Heart right ventricle (tissue), 16 donors: ENCODE data around the gene CCN5. TPM values are rescaled to one million over a fixed set of nuclear protein-coding genes. Genes with fewer than 3 reads are reported as not detected.

Source experiments
- ATAC-seq, 8 donors: fragments of 200-7000 bp; cut with Tn5 transposase; one replicate each; pipeline ENCODE4 v1.9.1; 2020; ENCODE audit warnings: mild to moderate bottlenecking in 8 of 8, moderate library complexity in 8 of 8, moderate number of reproducible peaks in 1 of 8
- DNase-seq, 2 donors: peaks; one replicate each; pipeline ENCODE4 v3.0.0-alpha.2; 2020
- H3K27ac ChIP-seq, 10 donors: fragments of 200-600 bp; sonication (generic) in 2 of 10; one replicate each; pipeline versions ENCODE4 v1.5.0 to v1.8.0; 2020 to 2022; ENCODE audit warnings: mild to moderate bottlenecking in 3 of 10
- H3K27me3 ChIP-seq, 7 donors: fragments of 200-600 bp; one replicate each; pipeline ENCODE4 v1.8.0; 2021 to 2022; ENCODE audit warnings: mild to moderate bottlenecking in 2 of 7
- H3K36me3 ChIP-seq, 9 donors: fragments of 200-600 bp; sonication (generic) in 1 of 9; one replicate each; pipeline versions ENCODE4 v1.5.0 to v1.8.0; 2020 to 2022; ENCODE audit warnings: mild to moderate bottlenecking in 2 of 9
- H3K4me1 ChIP-seq, 9 donors: fragments of 200-600 bp; sonication (generic) in 1 of 9; one replicate each; pipeline versions ENCODE4 v1.5.0 to v1.8.0; 2020 to 2022; ENCODE audit warnings: mild to moderate bottlenecking in 4 of 9
- H3K4me3 ChIP-seq, 10 donors: fragments of 200-600 bp; sonication (generic) in 2 of 10; one replicate each; pipeline versions ENCODE4 v1.5.0 to v1.8.0; 2020 to 2022; ENCODE audit warnings: mild to moderate bottlenecking in 7 of 10, moderate library complexity in 2 of 10
- H3K9me3 ChIP-seq, 11 donors: fragments of 200-600 bp in 10 of 11; sonication (generic) in 2 of 11; one replicate each; pipeline versions ENCODE4 v1.5.0 to v1.8.0; 2013 to 2022; ENCODE audit warnings: mild to moderate bottlenecking in 2 of 11, control low read depth in 1 of 11, moderate library complexity in 1 of 11
- WGBS, 2 donors: extraction: QIAGEN DNeasy Blood & Tissue Kit; methylation state at CpG; one replicate each; pipeline ENCODE4 v1.1.7; 2013; ENCODE audit warnings: inconsistent platforms in 1 of 2; 5-methylcytosine and 5-hydroxymethylcytosine counted together
- intact Hi-C, 10 donors: fragments of 100-400 bp; cut with DNase I; formaldehyde crosslinking; loops; one replicate each; pipeline versions ENCODE4 v1.11.1 to v1.14.2; 2022
- polyA plus RNA-seq, 2 donors: library from polyadenylated mRNA; stranded (reverse); fragments of 200-250 nt; gene quantifications; one replicate each; pipeline ENCODE4 v1.2.3, GENCODE V29; 2013
- total RNA-seq, 10 donors: library from RNA; stranded (reverse); fragmentation: NEBNext Ultra II Directional in 3 of 10; extraction: Animal tissue kit (Norgen Biotek cat#: 25700) in 3 of 10; gene quantifications; one replicate each; pipeline versions ENCODE4 v1.2.1 to v1.2.4, GENCODE V29; 2021 to 2023
- TF ChIP-seq, protein P1 (sequence below), 9 donors: fragments of 200-600 bp; sonication (generic) in 2 of 9; IDR thresholded peaks; one replicate each; pipeline versions ENCODE4 v1.5.0 to v1.8.0; 2021 to 2022; ENCODE audit warnings: antibody characterized with exemption in 9 of 9, mild to moderate bottlenecking in 5 of 9, moderate library complexity in 1 of 9
- donor health status: Arrhythmogenic right ventricular cardiomyopathy.
- donor health status: ischemic (EF 13 %, LVEDD 7.1; RV severe dilation, severe dysfunction).
- donor health status: healthy with polysubstance abuse.
- donor health status: DM: no; HTN: yes; CAD: no.
- donor health status: DM: no; HTN: no; CAD: no.
- donor health status: ischemic (EF 25% LVEDD 6.9; RV normal size, moderate dysfunction).
- donor health status: ischemic (EF 25% LVEDD 5.7; RV mildly dilated, moderate dysfunction).
- donor health status: healthy.
- donor health status: DM: yes; HTN: yes; CAD: no.
- donor health status: Ischemic cardiomyopathy.
- donor health status: ischemic (EF 35%, LVEDD 5.7; RV mildly dilated, moderate dysfunction).
- donor health status: nonischemic (EF 11% LVEDD 7.7; RV severe dilation, severe dysfunction).
- donor health status: DM: yes; HTN: yes; CAD: no.
- donor health status: PGD.
- donor health status: ischemic (EF 29% LVEDD 5.4; RV normal size, mild dysfunction).
- donor health status: nonischemic (EF 23%, LVEDD 6.1; RV moderate dilation, normal function).

CCN5 gene
- total and polyA plus RNA-seq, 12 donors, result 4.3 to 87.2 (median 14.5) TPM

- Histone ChIP-seq H3K4me1 (peaks cover 15 to 60% (median 42%) of the 10 kb centered on the region in 9 donors), H3K27ac (peak overlapping the region; percentile 67 to 88 (median 78)), H3K4me3 (no peak overlapping the region), H3K9me3 (peaks cover 0 to 10% (median 0%) of the 10 kb centered on the region in 11 donors), H3K36me3 (no peaks in the 10 kb centered on the region), H3K27me3 (no peaks in the 10 kb centered on the region)
- peak; percentile 23 to 68 (median 58) for ATAC-seq
- intact Hi-C loops, result loop anchor here in 2 of 10 donors (1.0 kb wide), 2 partner anchors 23 to 40 kb away; no protein-coding TSS in a partner anchor
- peak in 1 of 2 donors; percentile 42 for DNase-seq
- TF ChIP-seq, protein P1, sequence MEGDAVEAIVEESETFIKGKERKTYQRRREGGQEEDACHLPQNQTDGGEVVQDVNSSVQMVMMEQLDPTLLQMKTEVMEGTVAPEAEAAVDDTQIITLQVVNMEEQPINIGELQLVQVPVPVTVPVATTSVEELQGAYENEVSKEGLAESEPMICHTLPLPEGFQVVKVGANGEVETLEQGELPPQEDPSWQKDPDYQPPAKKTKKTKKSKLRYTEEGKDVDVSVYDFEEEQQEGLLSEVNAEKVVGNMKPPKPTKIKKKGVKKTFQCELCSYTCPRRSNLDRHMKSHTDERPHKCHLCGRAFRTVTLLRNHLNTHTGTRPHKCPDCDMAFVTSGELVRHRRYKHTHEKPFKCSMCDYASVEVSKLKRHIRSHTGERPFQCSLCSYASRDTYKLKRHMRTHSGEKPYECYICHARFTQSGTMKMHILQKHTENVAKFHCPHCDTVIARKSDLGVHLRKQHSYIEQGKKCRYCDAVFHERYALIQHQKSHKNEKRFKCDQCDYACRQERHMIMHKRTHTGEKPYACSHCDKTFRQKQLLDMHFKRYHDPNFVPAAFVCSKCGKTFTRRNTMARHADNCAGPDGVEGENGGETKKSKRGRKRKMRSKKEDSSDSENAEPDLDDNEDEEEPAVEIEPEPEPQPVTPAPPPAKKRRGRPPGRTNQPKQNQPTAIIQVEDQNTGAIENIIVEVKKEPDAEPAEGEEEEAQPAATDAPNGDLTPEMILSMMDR (IDR thresholded peaks at IDR 0.05), result no peak
- 63 to 67% methylated on average over 9 of the region's 9 CpGs for WGBS, 2 donors
Measured at GRCh38 chr20:44690781-44691423, 24.3 kb upstream of the CCN5 start.

DNA sequence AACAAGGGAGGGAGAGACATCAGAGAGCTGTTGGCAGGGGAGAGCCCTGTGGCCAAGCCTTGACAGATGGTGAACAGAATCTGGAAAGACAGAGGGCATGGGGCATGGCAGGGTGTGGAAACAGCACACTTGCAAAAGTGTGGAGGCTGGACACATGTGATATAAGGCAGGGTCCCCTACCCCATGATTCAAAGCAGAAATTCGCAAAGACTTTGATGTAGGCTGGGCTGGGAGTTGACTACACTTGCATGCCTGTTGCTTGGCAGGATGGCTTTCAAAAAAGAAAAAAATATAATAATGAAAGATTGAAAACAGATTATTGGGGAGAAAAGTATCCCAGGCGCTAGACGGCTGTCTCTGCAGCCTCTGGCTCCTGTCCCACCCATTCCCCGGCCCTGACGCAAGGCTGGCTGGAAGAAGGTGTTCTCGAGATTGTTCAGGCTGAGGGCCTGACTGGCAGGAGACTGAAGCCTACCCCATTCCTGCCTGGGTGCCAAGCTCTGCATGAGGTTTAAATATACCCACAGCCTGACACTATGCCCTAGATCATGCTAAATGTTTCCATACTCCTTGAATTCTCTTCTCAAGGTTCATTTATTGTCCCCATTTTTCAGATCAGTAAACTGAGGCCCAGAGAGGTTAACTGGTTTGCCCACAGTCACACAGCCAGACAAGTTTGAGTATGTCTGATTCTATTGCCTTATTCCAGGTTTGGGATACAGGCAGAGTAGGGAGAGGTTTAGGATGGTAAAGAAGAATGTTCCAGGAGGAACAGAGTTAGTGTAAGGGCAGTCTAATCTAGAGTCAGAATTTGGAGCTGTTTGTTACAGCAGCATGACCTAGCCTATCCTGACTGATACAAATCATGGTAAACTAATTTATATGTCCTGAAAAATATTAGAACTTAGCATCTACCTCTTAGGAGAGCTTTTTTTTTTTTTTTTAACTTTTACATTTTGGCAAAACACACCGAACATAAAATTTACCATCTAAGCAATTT, 23.4 kb upstream of the CCN5 start:
- peak; percentile 78 to 79 for DNase-seq
- intact Hi-C loops, result loop anchor here in 3 of 10 donors (1.0 to 2.0 kb wide), 3 partner anchors 23 to 40 kb away; partner anchors contain the start of gene CCN5 (in 1 of the 3)
- no peak overlapping the region for H3K4me3 ChIP-seq
- TF ChIP-seq, protein P1 (IDR thresholded peaks at IDR 0.05), result no peak
- WGBS, 2 donors, result 55 to 56% methylated on average over 7 of the region's 7 CpGs
- no peaks in the 10 kb centered on the region for H3K36me3 ChIP-seq
- peak; percentile 72 to 93 (median 86) for ATAC-seq
- H3K27me3 ChIP-seq, result no peaks in the 10 kb centered on the region
- peak overlapping the region; percentile 67 to 88 (median 78) for H3K27ac ChIP-seq
- H3K4me1 ChIP-seq, result peaks cover 15 to 61% (median 42%) of the 10 kb centered on the region in 9 donors
- peaks cover 0 to 10% (median 0%) of the 10 kb centered on the region in 11 donors for H3K9me3 ChIP-seq

DNA sequence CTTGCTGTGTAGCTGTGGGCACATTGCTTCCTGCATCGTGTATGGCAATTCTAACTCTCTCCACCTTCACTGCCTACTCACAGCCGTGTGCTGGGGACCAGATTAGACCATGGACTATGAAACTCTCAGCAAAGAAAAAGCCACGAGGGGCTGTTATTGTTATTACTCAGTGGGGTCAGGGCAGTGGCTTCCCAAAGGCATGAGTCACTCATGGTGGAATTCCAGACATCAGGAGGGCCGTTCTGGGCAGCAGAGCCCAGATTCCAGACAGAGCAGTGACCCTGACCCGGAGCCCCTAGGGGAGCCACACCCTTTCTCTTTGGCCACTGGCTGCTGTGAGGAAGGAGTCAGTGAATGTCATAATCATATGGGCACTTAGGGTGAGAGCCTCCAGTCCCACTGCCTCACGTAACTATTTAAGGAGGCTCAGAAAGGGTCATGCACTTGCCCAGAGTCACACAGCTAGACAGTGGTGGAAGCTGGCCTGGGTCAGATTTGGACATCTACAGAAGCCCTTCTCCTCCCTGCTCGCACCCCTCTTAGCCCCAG, 22.2 kb upstream of the CCN5 start:
- 20 to 23% methylated on average over 7 of the region's 7 CpGs for WGBS, 2 donors
- peaks cover 0 to 10% (median 0%) of the 10 kb centered on the region in 11 donors for H3K9me3 ChIP-seq
- no peaks in the 10 kb centered on the region for H3K27me3 ChIP-seq
- DNase-seq (peak; percentile 71 to 73), ATAC-seq (peak; percentile 67 to 90 (median 76))
- intact Hi-C loops, result loop anchor here in 1 of 10 donors (2.0 kb wide), 1 partner anchor 22 kb away; the partner anchor contains the start of gene CCN5
- H3K4me1 ChIP-seq, result peaks cover 15 to 61% (median 42%) of the 10 kb centered on the region in 9 donors
- peak overlapping the region; percentile 26 to 88 (median 76) for H3K27ac ChIP-seq
- TF ChIP-seq, protein P1 (IDR thresholded peaks at IDR 0.05), result no peak
- H3K36me3 ChIP-seq, result no peaks in the 10 kb centered on the region
- no peak overlapping the region for H3K4me3 ChIP-seq

- DNase-seq, result no peak
- Histone ChIP-seq H3K9me3 (peaks cover 0 to 10% (median 0%) of the 10 kb centered on the region in 11 donors), H3K4me3 (no peak overlapping the region), H3K27ac (peak overlapping the region in 9 of 10 donors; percentile 49 to 88 (median 77)), H3K36me3 (no peaks in the 10 kb centered on the region), H3K4me1 (peaks cover 15 to 61% (median 42%) of the 10 kb centered on the region in 9 donors), H3K27me3 (no peaks in the 10 kb centered on the region)
- TF ChIP-seq, protein P1 (IDR thresholded peaks at IDR 0.05), result no peak
- intact Hi-C loops, result loop anchor here in 1 of 10 donors (2.0 kb wide), 1 partner anchor 21 kb away; the partner anchor contains the start of gene CCN5
- ATAC-seq, result no peak
Measured at GRCh38 chr20:44693627-44694026, 21.5 kb upstream of the CCN5 start.
